Type B pancreatic cell (in vitro differentiated cells): ENCODE results near the gene GALNT1. TPM values are rescaled to one million over a fixed set of nuclear protein-coding genes. Genes with fewer than 3 reads are reported as not detected.

Experiments used
- DNase-seq: peaks from one replicate; pipeline ENCODE4 v3.0.0; 2021; ENCODE audit warnings: mixed read lengths; ENCODE audit not compliant: unreplicated experiment; ENCODE audit errors: extremely low spot score
- H3K27ac Mint-ChIP-seq: 2 replicates; pipeline ENCODE4 v1.8.0; 2021; ENCODE audit warnings: mild to moderate bottlenecking, mixed read lengths
- H3K27me3 Mint-ChIP-seq: 2 replicates; pipeline ENCODE4 v1.8.0; 2021; ENCODE audit warnings: mixed read lengths
- H3K36me3 Mint-ChIP-seq: 2 replicates; pipeline ENCODE4 v1.8.0; 2021; ENCODE audit warnings: mixed read lengths
- H3K4me1 Mint-ChIP-seq: one replicate; pipeline ENCODE4 v1.8.0; 2021; ENCODE audit warnings: mixed read lengths; ENCODE audit not compliant: unreplicated experiment
- H3K4me3 Mint-ChIP-seq: 2 replicates; pipeline ENCODE4 v1.8.0; 2021; ENCODE audit warnings: mild to moderate bottlenecking, mixed read lengths
- H3K9me3 Mint-ChIP-seq: 2 replicates; pipeline ENCODE4 v1.8.0; 2021; ENCODE audit warnings: mixed read lengths
- total RNA-seq: library from RNA; stranded (reverse); gene quantifications from 2 replicates; pipeline ENCODE4 v1.2.1, GENCODE V29; 2021; ENCODE audit warnings: low replicate concordance
- TF ChIP-seq, protein P1 (sequence below): fragments of 200-600 bp; sonication (generic); conservative IDR thresholded peaks from 2 replicates; pipeline ENCODE4 v1.5.0; 2021; ENCODE audit warnings: antibody characterized with exemption, mild to moderate bottlenecking

GALNT1 gene
- total RNA-seq, 1 donor from 2014 or later: 92.1 TPM

DNA sequence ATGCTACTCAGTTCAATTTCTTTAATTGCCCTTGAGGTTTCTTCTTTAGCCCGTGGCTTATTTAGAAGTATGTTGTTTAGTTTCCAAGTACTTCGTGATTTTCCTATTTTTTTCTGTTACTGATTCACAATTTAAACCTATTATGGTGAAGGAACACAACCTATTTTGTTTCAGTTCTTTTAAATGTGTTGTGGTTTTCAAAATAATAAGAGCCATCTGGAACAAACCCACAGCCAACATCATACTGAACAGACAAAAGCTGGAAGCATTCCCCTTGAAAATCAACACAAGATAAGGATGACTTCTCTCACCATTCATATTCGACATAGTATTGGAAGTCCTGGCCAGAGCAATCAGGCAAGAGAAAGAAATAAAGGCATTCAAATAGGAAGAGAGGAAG is 155.2 kb downstream of the GALNT1 start:
- no peak for DNase-seq
- no peak overlapping the region for H3K27ac Mint-ChIP-seq
- no peaks in the 10 kb centered on the region for H3K36me3 Mint-ChIP-seq
- H3K4me3 Mint-ChIP-seq: no peak overlapping the region
- H3K9me3 Mint-ChIP-seq: no peaks in the 10 kb centered on the region
- no peaks in the 10 kb centered on the region for H3K27me3 Mint-ChIP-seq
- no peaks in the 10 kb centered on the region for H3K4me1 Mint-ChIP-seq
- TF ChIP-seq, protein P1, sequence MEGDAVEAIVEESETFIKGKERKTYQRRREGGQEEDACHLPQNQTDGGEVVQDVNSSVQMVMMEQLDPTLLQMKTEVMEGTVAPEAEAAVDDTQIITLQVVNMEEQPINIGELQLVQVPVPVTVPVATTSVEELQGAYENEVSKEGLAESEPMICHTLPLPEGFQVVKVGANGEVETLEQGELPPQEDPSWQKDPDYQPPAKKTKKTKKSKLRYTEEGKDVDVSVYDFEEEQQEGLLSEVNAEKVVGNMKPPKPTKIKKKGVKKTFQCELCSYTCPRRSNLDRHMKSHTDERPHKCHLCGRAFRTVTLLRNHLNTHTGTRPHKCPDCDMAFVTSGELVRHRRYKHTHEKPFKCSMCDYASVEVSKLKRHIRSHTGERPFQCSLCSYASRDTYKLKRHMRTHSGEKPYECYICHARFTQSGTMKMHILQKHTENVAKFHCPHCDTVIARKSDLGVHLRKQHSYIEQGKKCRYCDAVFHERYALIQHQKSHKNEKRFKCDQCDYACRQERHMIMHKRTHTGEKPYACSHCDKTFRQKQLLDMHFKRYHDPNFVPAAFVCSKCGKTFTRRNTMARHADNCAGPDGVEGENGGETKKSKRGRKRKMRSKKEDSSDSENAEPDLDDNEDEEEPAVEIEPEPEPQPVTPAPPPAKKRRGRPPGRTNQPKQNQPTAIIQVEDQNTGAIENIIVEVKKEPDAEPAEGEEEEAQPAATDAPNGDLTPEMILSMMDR: no peak

DNA sequence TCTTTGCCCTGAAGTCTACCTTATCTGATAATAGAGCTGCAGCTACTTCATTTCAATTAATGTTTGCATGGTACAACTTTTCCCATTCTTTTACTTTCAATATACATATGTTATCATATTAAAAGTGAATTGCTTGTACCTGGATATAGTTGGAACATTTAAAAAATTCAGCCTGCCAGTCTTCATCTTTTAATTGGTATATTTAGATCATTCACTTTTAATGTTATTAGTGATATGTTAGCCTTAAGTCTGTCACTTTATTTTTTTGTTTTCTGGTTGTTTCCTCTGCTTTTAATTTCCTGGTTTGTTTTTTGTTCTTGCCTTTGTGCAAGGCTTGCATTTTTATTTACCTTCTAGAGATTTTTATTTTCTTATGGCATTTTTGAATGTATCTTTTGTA is 158.2 kb downstream of the GALNT1 start:
- Mint-ChIP-seq H3K27ac (no peak overlapping the region), H3K4me3 (no peak overlapping the region), H3K4me1 (no peaks in the 10 kb centered on the region), H3K9me3 (no peaks in the 10 kb centered on the region), H3K27me3 (no peaks in the 10 kb centered on the region), H3K36me3 (no peaks in the 10 kb centered on the region)
- TF ChIP-seq, protein P1: no peak
- no peak for DNase-seq

DNA sequence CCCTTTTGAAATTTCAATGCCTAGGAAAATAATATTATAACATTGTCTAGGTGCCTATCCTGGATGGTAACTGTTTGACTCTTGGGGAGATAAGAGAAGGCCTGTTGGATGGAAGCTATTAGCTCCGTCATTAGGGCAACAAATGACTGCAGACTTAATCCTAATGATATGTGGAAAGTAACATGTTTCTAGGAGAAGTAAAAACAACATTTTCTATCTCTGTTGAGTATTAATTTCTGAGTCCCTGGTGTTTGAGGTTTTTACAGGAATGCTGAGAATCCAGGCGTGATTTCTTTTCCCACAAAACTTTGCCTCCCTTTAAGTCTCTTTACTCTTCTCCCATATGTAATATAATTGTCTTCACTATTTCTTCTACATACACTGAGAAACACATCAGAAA is 159.1 kb downstream of the GALNT1 start:
- TF ChIP-seq, protein P1: no peak
- Mint-ChIP-seq H3K4me1 (no peaks in the 10 kb centered on the region), H3K27me3 (peaks cover 2% of the 10 kb centered on the region)

DNA sequence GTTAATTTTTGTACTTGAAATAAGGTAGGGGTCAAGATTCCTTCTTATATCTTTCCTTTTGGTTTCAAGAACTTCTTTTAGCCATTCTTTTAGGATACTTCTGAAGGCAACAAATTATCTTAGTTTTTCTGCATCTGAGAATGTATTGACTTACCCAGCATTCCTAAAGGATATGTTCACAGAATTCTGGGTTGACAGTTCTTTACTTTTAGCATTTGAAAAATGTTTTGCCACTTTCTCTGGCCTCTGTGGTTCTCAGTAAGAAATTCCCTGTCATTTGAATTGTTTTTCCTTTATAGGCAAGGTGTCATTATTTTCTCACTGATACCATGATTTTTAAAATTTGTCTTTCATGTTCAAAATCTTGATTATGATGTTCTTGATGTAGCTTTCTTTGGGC is 162.4 kb downstream of the GALNT1 start:
- TF ChIP-seq, protein P1: no peak
- DNase-seq: no peak
- Mint-ChIP-seq H3K27me3 (peaks cover 3% of the 10 kb centered on the region), H3K4me3 (no peak overlapping the region), H3K9me3 (no peaks in the 10 kb centered on the region), H3K4me1 (no peaks in the 10 kb centered on the region), H3K36me3 (no peaks in the 10 kb centered on the region), H3K27ac (no peak overlapping the region)

More for the DNA sequence above, 159.1 kb downstream of the GALNT1 start:
- Mint-ChIP-seq H3K36me3 (no peaks in the 10 kb centered on the region), H3K27ac (no peak overlapping the region), H3K4me3 (no peak overlapping the region), H3K9me3 (no peaks in the 10 kb centered on the region)
- DNase-seq: no peak

DNA sequence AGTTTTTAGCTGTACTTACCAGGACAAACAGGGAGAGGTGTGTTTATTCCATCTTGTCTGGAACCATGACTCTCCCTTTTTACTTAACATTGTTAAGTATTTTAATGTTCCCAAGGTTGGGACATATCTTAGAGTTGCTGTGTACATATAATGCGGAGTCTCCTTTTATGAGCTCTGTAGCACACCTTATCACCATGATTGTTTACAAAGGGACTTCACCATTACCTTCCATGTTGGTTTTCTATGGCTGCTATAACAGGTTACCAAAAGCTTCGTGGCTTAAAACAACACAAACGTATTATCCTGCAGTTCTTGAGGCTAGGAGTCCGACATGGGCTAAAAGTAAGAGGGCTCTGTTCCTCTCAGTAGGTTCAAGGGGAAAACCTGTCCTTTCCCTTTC is 164.3 kb downstream of the GALNT1 start:
- DNase-seq: no peak
- TF ChIP-seq, protein P1: no peak
- H3K36me3 Mint-ChIP-seq: no peaks in the 10 kb centered on the region
- no peaks in the 10 kb centered on the region for H3K4me1 Mint-ChIP-seq
- no peak overlapping the region for H3K4me3 Mint-ChIP-seq
- no peaks in the 10 kb centered on the region for H3K9me3 Mint-ChIP-seq
- peaks cover 3% of the 10 kb centered on the region for H3K27me3 Mint-ChIP-seq
- H3K27ac Mint-ChIP-seq: no peak overlapping the region

DNA sequence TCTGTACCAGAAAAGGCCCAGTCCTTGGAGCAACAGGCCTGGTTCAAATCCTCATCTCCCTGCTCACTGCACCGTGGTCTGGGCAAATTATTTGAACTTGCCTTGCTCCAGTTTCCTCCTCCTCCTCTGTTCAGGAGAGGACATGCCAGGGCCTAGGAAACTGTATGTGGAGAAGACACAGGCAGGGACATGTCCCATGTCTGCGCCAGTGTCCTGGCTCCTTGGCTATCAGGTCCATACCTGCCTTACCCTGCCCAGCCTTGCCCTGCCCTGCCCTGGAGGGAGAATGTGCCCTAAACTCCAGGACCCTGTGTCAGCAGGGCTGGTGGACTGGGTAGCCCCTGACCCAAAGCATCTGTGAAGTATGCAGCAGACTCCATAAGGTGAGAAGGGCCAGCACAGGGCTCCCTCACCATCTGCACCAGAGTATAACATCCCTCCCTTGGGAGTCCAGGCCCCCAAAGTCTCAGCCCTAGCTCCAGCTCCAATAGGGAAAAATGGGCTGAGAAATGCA is 165.3 kb downstream of the GALNT1 start:
- Mint-ChIP-seq H3K36me3 (no peaks in the 10 kb centered on the region), H3K4me3 (no peak overlapping the region), H3K9me3 (no peaks in the 10 kb centered on the region), H3K27ac (no peak overlapping the region), H3K27me3 (peaks cover 3% of the 10 kb centered on the region), H3K4me1 (no peaks in the 10 kb centered on the region)
- TF ChIP-seq, protein P1: no peak
- no peak for DNase-seq
